ENCODE measurements around the gene CHD9. TPM values are rescaled to one million over a fixed set of nuclear protein-coding genes. Genes with fewer than 3 reads are reported as not detected.

Gene CHD9
- total RNA-seq, 4 donors from 2014 or later = 29.0 to 68.5 (median 37.3) TPM

- H3K4me3 ChIP-seq = no peak overlapping the region
- 58 to 65% methylated on average over 5 of the region's 5 CpGs for WGBS, 2 donors
- TF ChIP-seq CTCF (IDR thresholded peaks at IDR 0.05) = no peak
- TF ChIP-seq POLR2A (IDR thresholded peaks at IDR 0.05) = no peak
Observed at GRCh38 chr16:53111078-53111791, 56.4 kb downstream of the CHD9 start.

GRCh38 chr16:53112015-53112414 is 57.2 kb downstream of the CHD9 start:
- 20 to 54% methylated on average over 1 of the region's 1 CpG for WGBS, 2 donors
- Histone ChIP-seq H3K9me3 (no peaks in the 10 kb centered on the region), H3K27me3 (no peaks in the 10 kb centered on the region), H3K4me3 (no peak overlapping the region), H3K36me3 (no peaks in the 10 kb centered on the region), H3K4me1 (peaks cover 0 to 37% (median 7%) of the 10 kb centered on the region in 3 donors), H3K27ac (peak overlapping the region in 2 of 4 donors; percentile 17 to 45)
- TF ChIP-seq POLR2A (IDR thresholded peaks at IDR 0.05) = no peak
- TF ChIP-seq CTCF (IDR thresholded peaks at IDR 0.05) = no peak
- intact Hi-C loops (cut with DNase I) = loop anchor here (10.0 kb wide), 1 partner anchor 47 kb away; no protein-coding TSS in a partner anchor
- DNase-seq = no peak

More at GRCh38 chr16:53111078-53111791, 56.4 kb downstream of the CHD9 start:
- Histone ChIP-seq H3K4me1 (peaks cover 0 to 36% (median 7%) of the 10 kb centered on the region in 3 donors), H3K9me3 (no peaks in the 10 kb centered on the region), H3K27ac (peak overlapping the region in 1 of 4 donors; percentile 45), H3K36me3 (no peaks in the 10 kb centered on the region), H3K27me3 (no peaks in the 10 kb centered on the region)
- intact Hi-C loops (cut with DNase I) = loop anchor here (10.0 kb wide), 1 partner anchor 46 kb away; no protein-coding TSS in a partner anchor
- DNase-seq = no peak

- intact Hi-C loops (cut with DNase I) = loop anchor here (10.0 kb wide), 1 partner anchor 50 kb away; no protein-coding TSS in a partner anchor
- peak overlapping the region in 2 of 4 donors; percentile 34 to 49 for H3K27ac ChIP-seq
Observed at GRCh38 chr16:53115047-53115446, 60.3 kb downstream of the CHD9 start.

GRCh38 chr16:53115773-53116172 is 61.0 kb downstream of the CHD9 start:
- H3K4me1 ChIP-seq = peaks cover 0 to 37% (median 7%) of the 10 kb centered on the region in 3 donors
- no peak overlapping the region for H3K4me3 ChIP-seq
- 59 to 67% methylated on average over 4 of the region's 4 CpGs for WGBS, 2 donors
- no peak for DNase-seq
- no peak for TF ChIP-seq POLR2A (IDR thresholded peaks at IDR 0.05)
- peak overlapping the region in 2 of 4 donors; percentile 34 to 49 for H3K27ac ChIP-seq
- intact Hi-C loops (cut with DNase I) = loop anchor here (10.0 kb wide), 1 partner anchor 51 kb away; no protein-coding TSS in a partner anchor
- H3K36me3 ChIP-seq = peaks cover 0 to 14% (median 0%) of the 10 kb centered on the region in 3 donors
- no peaks in the 10 kb centered on the region for H3K9me3 ChIP-seq
- H3K27me3 ChIP-seq = no peaks in the 10 kb centered on the region

More at GRCh38 chr16:53115047-53115446, 60.3 kb downstream of the CHD9 start:
- TF ChIP-seq POLR2A (IDR thresholded peaks at IDR 0.05) = no peak
- H3K27me3 ChIP-seq = no peaks in the 10 kb centered on the region
- H3K4me1 ChIP-seq = peaks cover 0 to 37% (median 7%) of the 10 kb centered on the region in 3 donors
- H3K36me3 ChIP-seq = peaks cover 0 to 8% (median 0%) of the 10 kb centered on the region in 3 donors
- 40 to 72% methylated on average over 2 of the region's 2 CpGs for WGBS, 2 donors
- no peak for DNase-seq
- no peak overlapping the region for H3K4me3 ChIP-seq
- H3K9me3 ChIP-seq = no peaks in the 10 kb centered on the region

- peaks cover 0 to 14% (median 0%) of the 10 kb centered on the region in 3 donors for H3K36me3 ChIP-seq
- no peaks in the 10 kb centered on the region for H3K9me3 ChIP-seq
- TF ChIP-seq POLR2A (IDR thresholded peaks at IDR 0.05) = no peak
- intact Hi-C loops (cut with DNase I) = no loop called here
- H3K27me3 ChIP-seq = no peaks in the 10 kb centered on the region
- H3K4me1 ChIP-seq = peaks cover 0 to 9% (median 0%) of the 10 kb centered on the region in 3 donors
- H3K27ac ChIP-seq = peak overlapping the region in 1 of 4 donors; percentile 22
- H3K4me3 ChIP-seq = no peak overlapping the region
- WGBS, 2 donors = 62 to 78% methylated on average over 2 of the region's 2 CpGs
- DNase-seq = no peak
Observed at GRCh38 chr16:53121043-53121620, 66.3 kb downstream of the CHD9 start.

GRCh38 chr16:53121661-53122060 is 66.9 kb downstream of the CHD9 start:
- no peak overlapping the region for H3K4me3 ChIP-seq
- intact Hi-C loops (cut with DNase I) = no loop called here
- WGBS, 2 donors = 30 to 45% methylated on average over 1 of the region's 1 CpG
- DNase-seq = no peak
- TF ChIP-seq CTCF (IDR thresholded peaks at IDR 0.05) (no peak), POLR2A (IDR thresholded peaks at IDR 0.05) (no peak)
- peaks cover 0 to 7% (median 0%) of the 10 kb centered on the region in 3 donors for H3K4me1 ChIP-seq
- H3K27me3 ChIP-seq = no peaks in the 10 kb centered on the region
- H3K36me3 ChIP-seq = peaks cover 0 to 14% (median 0%) of the 10 kb centered on the region in 3 donors
- H3K9me3 ChIP-seq = no peaks in the 10 kb centered on the region
- peak overlapping the region in 1 of 4 donors; percentile 22 for H3K27ac ChIP-seq
